GM18858 (cell line): ENCODE measurements around the gene LAMA3.
A peak's percentile ranks its signal among the peaks of the same experiment; 100 is the strongest.

ENCODE experiments used
- ATAC-seq: cut with Tn5 transposase; IDR thresholded peaks from one replicate; pipeline ENCODE4 v1.9.1; 2021; ENCODE audit not compliant: unreplicated experiment

LAMA3 gene

DNA sequence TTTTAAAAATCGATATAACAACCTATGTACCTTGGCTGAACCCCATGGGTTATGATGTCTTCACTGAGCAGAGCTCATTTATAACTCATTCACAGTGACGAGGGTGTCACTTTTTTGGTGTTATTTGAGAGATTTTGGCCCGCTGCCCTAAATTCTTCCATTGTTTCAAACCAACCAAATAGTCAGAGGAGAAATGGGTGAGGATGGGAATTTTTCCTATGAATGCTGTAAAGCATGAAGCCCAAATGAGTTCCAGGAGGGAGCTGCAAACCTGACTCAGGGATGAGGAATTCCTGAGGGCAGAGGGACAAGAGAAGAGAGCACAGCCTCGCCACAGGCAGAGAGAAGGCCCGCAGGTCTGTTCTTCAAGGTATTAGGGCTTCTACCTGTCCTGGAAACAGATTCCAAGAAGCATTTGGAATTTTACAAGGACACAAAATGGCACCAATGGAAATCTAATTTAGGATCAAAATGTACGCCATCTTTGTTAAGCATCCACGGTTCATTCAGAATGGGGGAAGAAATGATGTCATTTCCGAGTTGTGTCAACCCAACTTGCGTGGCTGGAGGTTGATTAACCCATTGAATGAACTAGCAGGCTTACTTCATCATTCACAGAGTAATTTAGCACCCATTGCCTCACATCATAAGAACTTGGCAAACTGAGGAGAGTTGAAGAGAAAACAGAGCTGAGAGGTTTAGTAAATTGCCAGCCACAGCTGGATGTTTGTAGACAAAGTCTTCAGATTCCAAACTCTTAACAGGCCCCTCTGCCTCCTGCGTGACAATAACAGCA is 133.5 kb downstream of the LAMA3 start:
- no peak for ATAC-seq

DNA sequence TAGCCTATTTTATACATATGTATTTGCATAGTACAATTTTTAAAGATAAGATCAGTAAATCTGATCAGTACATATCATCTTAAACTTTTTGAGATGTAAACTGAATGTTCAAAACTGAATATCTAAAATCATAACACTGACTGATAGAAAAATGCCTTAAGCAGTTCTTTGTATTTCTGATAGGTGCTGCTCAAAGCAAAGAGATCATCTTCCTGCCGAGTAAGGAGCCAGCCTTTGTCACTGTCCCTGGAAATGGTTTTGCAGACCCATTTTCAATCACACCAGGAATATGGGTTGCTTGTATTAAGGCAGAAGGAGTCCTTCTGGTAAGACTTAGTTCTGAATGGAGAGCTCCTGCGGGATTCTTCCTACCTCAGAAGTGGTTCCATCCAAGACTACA is 135.0 kb downstream of the LAMA3 start:
- ATAC-seq = no peak

- ATAC-seq = no peak
Observed at GRCh38 chr18:23824669-23825068, 135.4 kb downstream of the LAMA3 start.

DNA sequence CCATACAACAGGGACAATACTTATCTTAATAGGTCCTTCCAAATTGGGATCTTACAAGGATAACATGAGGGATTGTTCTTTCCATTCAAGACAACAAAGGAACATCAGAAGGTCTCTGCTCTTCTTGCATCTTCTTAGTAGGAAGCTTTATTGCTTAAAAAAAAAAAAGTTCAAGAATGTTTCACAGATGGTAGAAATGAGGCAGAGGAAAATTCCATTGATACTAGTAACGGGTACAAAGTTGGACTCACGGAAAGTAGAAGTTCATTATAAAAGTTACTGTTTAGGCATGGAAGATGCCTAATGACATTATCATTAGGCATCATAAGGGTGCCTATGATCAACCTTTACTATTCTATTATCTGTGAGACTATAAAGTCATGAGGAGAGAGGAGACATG is 136.2 kb downstream of the LAMA3 start:
- ATAC-seq = no peak

DNA sequence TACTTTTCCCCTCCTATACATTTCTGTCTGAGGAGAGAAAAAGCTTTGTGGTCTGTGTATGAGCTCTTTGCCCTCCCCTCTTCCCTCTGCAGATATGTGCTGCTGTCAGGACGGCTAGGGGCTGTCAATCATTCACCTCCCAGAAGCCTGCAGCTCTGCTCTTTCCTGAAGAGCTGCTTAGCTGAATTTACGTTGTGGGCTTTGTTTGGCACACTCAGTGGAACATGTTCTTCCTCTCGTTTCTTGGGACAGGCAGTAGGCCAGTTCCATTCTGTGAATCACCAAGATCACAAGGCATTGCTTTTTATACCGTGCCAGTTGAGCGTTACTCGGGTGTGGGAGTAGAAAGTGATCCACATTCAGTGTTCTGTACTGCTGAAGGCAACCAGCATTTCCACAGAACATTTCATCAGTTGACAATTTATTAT is 136.7 kb downstream of the LAMA3 start:
- no peak for ATAC-seq

DNA sequence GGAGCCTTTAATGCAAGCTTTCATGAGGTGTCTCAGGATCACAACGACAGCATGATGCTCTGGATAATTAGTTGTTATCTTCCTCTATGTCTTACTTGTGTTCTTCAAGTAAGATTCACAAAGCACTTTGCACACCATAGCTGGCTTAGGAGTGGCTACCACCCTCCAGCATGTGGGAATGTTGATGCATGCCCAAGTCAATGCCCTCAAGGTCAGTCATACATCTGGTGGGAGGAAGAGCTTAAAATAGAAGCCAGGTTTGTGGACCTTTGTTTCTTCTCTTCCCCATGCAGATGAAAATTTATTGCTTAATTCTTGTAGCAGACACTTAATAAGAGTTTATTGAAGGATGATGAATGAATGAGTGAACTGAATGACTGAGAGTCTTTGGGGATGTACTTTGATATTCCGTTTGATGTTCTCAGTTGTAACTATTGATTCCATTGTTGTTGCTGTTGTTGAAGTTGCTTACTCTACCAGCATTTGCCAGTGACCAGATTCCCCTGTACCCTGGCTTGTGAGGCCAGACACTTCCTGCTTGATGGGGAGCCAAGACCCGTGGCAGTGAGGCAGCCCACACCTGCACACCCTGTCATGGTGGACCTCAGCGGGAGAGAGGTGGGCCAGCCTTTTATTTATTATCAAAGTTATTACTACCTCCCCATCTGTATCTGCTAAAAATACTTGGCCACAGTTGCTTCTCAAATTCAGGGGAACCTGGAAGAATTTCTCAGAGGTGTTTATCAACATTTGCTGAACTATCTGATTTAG is 137.8 kb downstream of the LAMA3 start:
- ATAC-seq = no peak

- ATAC-seq = no peak
Observed at GRCh38 chr18:23827681-23828080, 138.4 kb downstream of the LAMA3 start.

DNA sequence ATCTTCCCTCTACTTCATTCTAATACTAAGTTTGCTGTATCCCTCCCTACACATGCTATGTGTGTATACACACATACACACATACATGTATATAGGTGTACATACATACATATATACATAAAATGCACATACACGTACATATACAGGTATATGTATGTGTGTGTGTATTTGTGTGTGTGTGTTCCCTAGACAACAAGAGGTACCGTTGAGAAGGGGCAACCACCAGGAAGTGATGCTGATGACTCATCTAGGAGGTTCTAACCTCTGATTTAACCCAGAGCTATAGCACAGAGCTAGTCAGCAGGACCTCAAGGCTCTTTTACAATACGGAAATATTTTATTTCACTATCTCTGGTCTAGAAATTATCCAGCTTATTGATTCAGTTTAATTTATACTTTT is 139.2 kb downstream of the LAMA3 start:
- peak; percentile 97 for ATAC-seq

GRCh38 chr18:23832911-23833310 is 143.7 kb downstream of the LAMA3 start:
- no peak for ATAC-seq

GRCh38 chr18:23833714-23834113 is 144.5 kb downstream of the LAMA3 start:
- ATAC-seq = no peak

GRCh38 chr18:23835091-23835490 is 145.8 kb downstream of the LAMA3 start:
- ATAC-seq = no peak

DNA sequence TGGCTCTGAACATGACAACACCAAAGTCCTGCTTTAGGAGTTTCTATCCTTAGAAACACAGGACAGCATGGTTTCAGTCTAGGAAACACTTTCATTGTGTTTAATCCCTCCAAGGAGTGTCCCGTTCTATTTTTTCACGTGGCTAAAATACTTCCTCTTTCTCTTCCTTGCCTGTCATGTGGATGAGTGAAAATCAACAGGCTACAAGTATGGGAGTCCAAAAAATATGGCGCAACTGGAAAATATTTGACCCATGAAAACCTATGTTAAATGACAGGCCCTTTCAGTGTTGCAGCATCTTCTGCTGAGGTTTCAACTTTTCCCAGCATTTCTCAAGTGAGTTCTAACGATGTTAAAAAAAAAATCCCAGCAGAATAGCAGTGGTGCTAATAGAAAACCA is 146.3 kb downstream of the LAMA3 start:
- ATAC-seq = no peak

DNA sequence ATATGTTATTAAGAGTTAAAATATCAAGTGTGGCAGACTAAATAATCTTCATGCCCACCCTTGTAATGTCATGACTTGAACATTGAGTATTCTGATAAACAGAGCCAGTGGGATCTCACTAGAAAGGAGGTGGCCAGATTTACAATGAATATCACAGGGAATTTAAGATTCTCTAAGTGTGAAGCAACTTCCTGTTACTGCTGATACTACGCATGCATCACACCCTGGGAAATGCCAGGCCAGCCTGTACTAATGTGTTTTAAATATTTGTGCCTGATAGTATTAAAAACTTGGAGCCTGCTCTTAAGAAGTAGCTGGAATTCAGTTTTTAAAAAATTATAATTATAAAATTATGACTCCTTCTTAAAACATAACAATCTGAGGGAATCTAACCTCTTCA is 148.3 kb downstream of the LAMA3 start:
- ATAC-seq = no peak

DNA sequence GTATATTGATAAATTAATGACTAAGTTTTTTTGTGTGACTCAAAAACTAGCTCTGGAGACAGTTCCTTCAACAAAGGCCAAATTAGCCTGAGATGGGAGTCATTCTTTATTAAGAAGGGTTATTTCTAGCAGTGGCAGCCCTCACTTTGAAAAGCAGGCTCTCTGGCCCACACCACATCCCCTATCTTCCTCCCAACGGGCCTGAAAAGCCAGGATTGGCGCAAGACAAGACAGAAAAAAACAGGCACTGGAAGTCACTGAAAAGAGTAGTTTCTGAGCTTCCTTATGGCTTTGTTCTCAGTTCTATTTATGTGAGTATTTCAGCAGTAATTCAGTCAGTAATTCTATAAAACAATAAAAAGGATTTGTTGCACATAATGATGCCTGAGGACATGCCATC is 149.0 kb downstream of the LAMA3 start:
- no peak for ATAC-seq

- no peak for ATAC-seq
Observed at GRCh38 chr18:23838801-23839366, 149.6 kb downstream of the LAMA3 start.

DNA sequence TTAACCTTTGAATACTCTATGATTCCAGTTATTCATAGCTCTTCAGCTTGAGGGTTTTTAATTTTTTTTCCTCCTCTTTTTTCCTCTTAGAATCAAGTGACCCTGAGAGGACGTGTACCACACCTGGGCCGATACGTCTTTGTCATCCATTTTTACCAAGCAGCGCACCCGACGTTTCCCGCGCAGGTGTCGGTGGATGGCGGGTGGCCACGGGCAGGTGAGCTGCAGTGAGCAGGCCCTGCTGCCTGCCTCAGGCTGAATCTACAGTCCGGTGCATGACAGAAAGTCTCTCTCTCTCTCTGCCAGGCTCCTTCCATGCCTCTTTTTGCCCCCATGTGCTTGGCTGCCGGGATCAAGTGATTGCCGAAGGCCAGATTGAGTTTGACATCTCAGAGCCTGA is 153.1 kb downstream of the LAMA3 start:
- no peak for ATAC-seq

GRCh38 chr18:23844991-23845680 is 155.9 kb downstream of the LAMA3 start:
- ATAC-seq = no peak

GRCh38 chr18:23845988-23846630 is 156.9 kb downstream of the LAMA3 start:
- ATAC-seq = no peak

- no peak for ATAC-seq
Observed at GRCh38 chr18:23847321-23847986, 158.2 kb downstream of the LAMA3 start.

DNA sequence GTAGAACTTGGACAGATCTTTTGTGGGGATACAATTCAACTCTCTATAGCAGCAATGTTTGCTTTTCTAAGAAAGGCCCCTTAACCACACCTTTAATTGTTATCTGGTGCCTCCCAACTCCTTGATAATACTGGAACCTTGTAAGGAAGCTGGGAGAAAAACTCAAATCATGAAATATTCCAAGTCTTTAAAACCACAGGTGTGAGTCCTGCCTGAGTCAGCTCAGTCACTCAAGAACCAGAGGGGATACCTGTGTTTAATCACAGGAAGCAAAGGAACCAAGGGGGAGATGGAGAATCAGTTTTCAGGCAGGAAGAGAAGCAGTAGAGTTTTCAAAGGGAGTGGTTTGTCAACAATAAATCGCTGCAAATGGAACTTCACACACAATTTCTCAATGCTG is 159.9 kb downstream of the LAMA3 start:
- no peak for ATAC-seq
